HepG2 (cell line): Measurements from ENCODE around the gene MYH16. TPM values are rescaled to one million over a fixed set of nuclear protein-coding genes. Genes with fewer than 3 reads are reported as not detected.

Source experiments
- ATAC-seq: fragments of 200-7000 bp; cut with Tn5 transposase; 3 replicates; pipeline ENCODE4 v1.9.1; 2020; ENCODE audit warnings: mild to moderate bottlenecking, moderate library complexity
- BruUV-seq: library from RNA; stranded (reverse); fragments of 400-500 nt; replicated peaks from 2 replicates; lab custom pipeline; 2021; lab: Mats Ljungman, UMichigan
- CTCF ChIA-PET: fragments of 300-600 bp; formaldehyde crosslinking; extraction: SDS; loops from one replicate; lab custom pipeline; 2021; ENCODE audit warnings: low total read pairs, inconsistent platforms, low intra/inter-chr PET ratio; lab: Yijun Ruan, JAX
- POLR2A ChIA-PET: fragments of 350-600 bp; sonication (Branson Sonifier 250); formaldehyde crosslinking; loops from one replicate; lab custom pipeline; 2020; ENCODE audit warnings: antibody characterized with exemption, inconsistent platforms; lab: Yijun Ruan, JAX
- DNase-seq: peaks from one replicate; pipeline ENCODE4 v3.0.0-alpha.2; 2015; ENCODE audit warnings: low spot score
- FAIRE-seq: peaks from 3 replicates; lab custom pipeline; 2011; peaks lifted over from hg19 to GRCh38; lab: Jason Lieb, UNC
- H2AFZ ChIP-seq: one replicate; pipeline ENCODE4 v1.6.1; 2011; ENCODE audit warnings: low read length, inconsistent platforms
- H3K27ac ChIP-seq: fragments of 300-600 bp; 3 replicates; pipeline ENCODE4 v1.8.0; 2011; ENCODE audit warnings: mixed run types, mild to moderate bottlenecking, mixed read lengths, low read length, inconsistent platforms; ENCODE audit not compliant: insufficient read depth; ENCODE audit errors: extremely low read length
- H3K27me3 ChIP-seq, 2 experiments: fragments of 200-600 bp in 1 of 2; 2 replicates in 1 of 2; 3 replicates in 1 of 2; pipeline versions ENCODE4 v1.6.0 to v1.8.0; 2011; ENCODE audit warnings: low read length in 2 of 2, mild to moderate bottlenecking in 2 of 2, moderate library complexity in 2 of 2, inconsistent platforms in 1 of 2; ENCODE audit not compliant: insufficient read depth in 2 of 2, control insufficient read depth in 1 of 2
- H3K36me3 ChIP-seq, 2 experiments: fragments of 200-600 bp in 1 of 2; replicated peaks in 1 of 2; 2 replicates in 1 of 2; 3 replicates in 1 of 2; pipeline versions ENCODE4 v1.5.1 to v1.8.0; 2011; ENCODE audit warnings: low read length in 2 of 2, inconsistent platforms in 1 of 2; ENCODE audit not compliant: insufficient read depth in 2 of 2, control insufficient read depth in 1 of 2
- H3K4me1 ChIP-seq: 2 replicates; pipeline ENCODE4 v1.5.1; 2012; ENCODE audit warnings: low read length, inconsistent platforms; ENCODE audit not compliant: insufficient read depth
- H3K4me2 ChIP-seq: 2 replicates; pipeline ENCODE4 v1.6.0; 2011; ENCODE audit warnings: low read depth, low read length, inconsistent platforms
- H3K4me3 ChIP-seq, 3 experiments: fragments of 200-600 bp in 1 of 3; sonication (generic), shearing (Covaris generic) in 1 of 3; replicated peaks in 1 of 3; 2 replicates each; pipeline ENCODE4 v1.5.1; 2011 to 2016; ENCODE audit warnings: low read length in 3 of 3, inconsistent platforms in 2 of 3, low read depth in 2 of 3, mild to moderate bottlenecking in 2 of 3, control low read depth in 1 of 3, mixed read lengths in 1 of 3; ENCODE audit not compliant: insufficient read depth in 1 of 3
- H3K79me2 ChIP-seq: one replicate; pipeline ENCODE4 v1.6.1; 2011; ENCODE audit warnings: low read length, inconsistent platforms; ENCODE audit not compliant: insufficient read depth
- H3K9ac ChIP-seq: 2 replicates; pipeline ENCODE4 v1.6.0; 2011; ENCODE audit warnings: mild to moderate bottlenecking, low read depth, low read length, inconsistent platforms; ENCODE audit not compliant: insufficient read depth
- H3K9me3 ChIP-seq: 2 replicates; pipeline ENCODE4 v1.5.1; 2012; ENCODE audit warnings: mild to moderate bottlenecking, low read length
- H4K20me1 ChIP-seq: 2 replicates; pipeline ENCODE4 v1.6.0; 2011; ENCODE audit warnings: inconsistent platforms, mild to moderate bottlenecking, low read length, moderate library complexity; ENCODE audit not compliant: insufficient read depth
- ISL2 ChIP-seq: sonication (generic); formaldehyde crosslinking; IDR thresholded peaks from 2 replicates; pipeline ENCODE4 v1.5.0; 2020; ENCODE audit warnings: missing genetic modification reagents
- NR1H2 ChIP-seq: sonication (generic); formaldehyde crosslinking; IDR thresholded peaks from 2 replicates; pipeline ENCODE4 v1.8.1; 2022; ENCODE audit warnings: low read depth, missing genetic modification reagents, borderline replicate concordance
- PHF8 ChIP-seq: sonication (generic); formaldehyde crosslinking; IDR thresholded peaks from 2 replicates; pipeline ENCODE4 v1.5.0; 2020; ENCODE audit warnings: missing genetic modification reagents
- SRSF1 ChIP-seq: fragments of 200-400 bp; formaldehyde crosslinking; optimal IDR thresholded peaks from 2 replicates; pipeline ENCODE3; 2017; ENCODE audit warnings: mild to moderate bottlenecking, low read depth, low read length, moderate library complexity
- STAG1 ChIP-seq: sonication (generic); formaldehyde crosslinking; IDR thresholded peaks from 2 replicates; pipeline ENCODE4 v1.4.0; 2020; ENCODE audit warnings: missing genetic modification reagents
- ZFP62 ChIP-seq: sonication (generic); formaldehyde crosslinking; IDR thresholded peaks from 2 replicates; pipeline ENCODE4 v1.4.0; 2020; ENCODE audit warnings: missing genetic modification reagents
- ZMYM3 ChIP-seq: sonication (generic); formaldehyde crosslinking; IDR thresholded peaks from 2 replicates; pipeline ENCODE4 v1.5.1; 2020; ENCODE audit warnings: mild to moderate bottlenecking, missing genetic modification reagents
- ZNF572 ChIP-seq: sonication (generic); formaldehyde crosslinking; IDR thresholded peaks from 2 replicates; pipeline ENCODE4 v1.5.1; 2020; ENCODE audit warnings: mild to moderate bottlenecking, missing genetic modification reagents
- ZNF629 ChIP-seq: sonication (generic); formaldehyde crosslinking; conservative IDR thresholded peaks from 2 replicates; pipeline ENCODE4 v1.5.0; 2020; ENCODE audit warnings: missing genetic modification reagents
- ZNF790 ChIP-seq: sonication (generic); formaldehyde crosslinking; IDR thresholded peaks from 2 replicates; pipeline ENCODE4 v1.8.0; 2022; ENCODE audit warnings: missing genetic modification reagents, mild to moderate bottlenecking, borderline replicate concordance
- WGBS: methylation state at CpG from one replicate; pipeline ENCODE4 v1.1.6; 2017; ENCODE audit warnings: low lambda C conversion rate; 5-methylcytosine and 5-hydroxymethylcytosine counted together
- in situ Hi-C: cut with HindIII; loops from 2 replicates; pipeline ENCODE4 v1.10.0; 2017; ENCODE audit warnings: low pct_unique_long_range_greater_than_20kb; ENCODE audit not compliant: extremely low pct_ligation_motif_present
- intact Hi-C: fragments of 100-400 bp; cut with micrococcal nuclease; formaldehyde crosslinking; loops from one replicate; pipeline ENCODE4 v1.10.0; 2022; ENCODE audit not compliant: unreplicated experiment
- polyA plus RNA-seq, 8 experiments: library from polyadenylated mRNA; depleted of rRNA in 3 of 8; stranded (reverse) in 7 of 8; unstranded in 1 of 8; fragments of >200 nt; fragmentation: Illumina TruSeq in 4 of 8; extraction: Trizol in 4 of 8; gene quantifications; 2 replicates each; pipeline versions ENCODE4 v1.2.1 to v1.2.3, GENCODE V29; 2011 to 2016; ENCODE audit warnings: low read depth in 4 of 8, missing spikeins in 1 of 8, mixed read lengths in 1 of 8; ENCODE audit not compliant: insufficient read depth in 1 of 8
- total RNA-seq, 5 experiments: library from RNA; depleted of rRNA; stranded (reverse); fragments of >200 nt; fragmentation: Illumina TruSeq; extraction: Trizol; gene quantifications; 2 replicates each; pipeline ENCODE4 v1.2.3, GENCODE V29; 2016; ENCODE audit warnings: low read depth in 1 of 5
- TF ChIP-seq, protein P1 (sequence below): sonication (generic); formaldehyde crosslinking; conservative IDR thresholded peaks from 2 replicates; pipeline ENCODE4 v1.4.0; 2020; ENCODE audit warnings: missing genetic modification reagents
- TF ChIP-seq, protein P2 (sequence below), 2 experiments: sonication (generic) in 1 of 2; formaldehyde crosslinking in 1 of 2; IDR thresholded peaks; 2 replicates each; pipeline versions ENCODE4 v1.4.0 to v1.6.1; 2016 to 2020; ENCODE audit warnings: borderline replicate concordance in 1 of 2, low read depth in 1 of 2, mild to moderate bottlenecking in 1 of 2, missing genetic modification reagents in 1 of 2

MYH16 gene
- total and polyA plus RNA-seq, 2 of the 13 experiments (the other 11 are each of a cell fraction or from before 2014, with no cell fraction given) = 0.05 to 0.15 TPM

DNA sequence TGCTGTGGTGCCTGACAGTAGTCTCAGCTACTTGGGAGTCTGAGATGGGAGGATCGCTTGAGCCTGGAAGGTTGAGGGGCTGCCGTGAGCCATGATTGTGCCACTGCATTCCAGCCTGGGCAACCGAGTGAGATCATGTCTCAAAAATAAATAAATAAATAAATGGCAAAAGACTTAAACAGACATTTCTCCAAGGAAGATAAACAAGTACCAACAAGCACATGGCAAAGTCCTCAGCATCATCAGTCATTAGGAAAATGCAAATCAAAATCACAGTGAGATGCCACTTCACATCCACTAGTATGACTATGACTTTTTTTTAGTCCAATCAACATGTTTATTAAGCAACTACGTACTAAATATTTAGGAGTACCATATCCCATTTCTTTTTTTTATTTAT lies 43.4 kb upstream of the MYH16 start:
- Histone ChIP-seq H3K27me3 (no peaks in the 10 kb centered on the region), H3K79me2 (no peaks in the 10 kb centered on the region), H3K4me2 (no peak overlapping the region), H3K9ac (no peak overlapping the region), H3K36me3 (no peaks in the 10 kb centered on the region), H3K27ac (no peak overlapping the region), H4K20me1 (no peaks in the 10 kb centered on the region), H3K4me3 (no peak overlapping the region), H3K9me3 (no peaks in the 10 kb centered on the region), H3K4me1 (peaks cover 32% of the 10 kb centered on the region), H2AFZ (no peak overlapping the region)
- ATAC-seq (no peak), DNase-seq (no peak), FAIRE-seq (no peak)
- 67% methylated on average over 4 of the region's 4 CpGs for WGBS
- ChIA-PET CTCF (no interaction called here), POLR2A (no interaction called here)
- intact Hi-C loops = no loop called here
- no TSS peak for BruUV-seq
- TF ChIP-seq ZNF790 (no peak), STAG1 (CRISPR knock-in tag) (no peak), SRSF1 (no peak)
- TF ChIP-seq, protein P1, sequence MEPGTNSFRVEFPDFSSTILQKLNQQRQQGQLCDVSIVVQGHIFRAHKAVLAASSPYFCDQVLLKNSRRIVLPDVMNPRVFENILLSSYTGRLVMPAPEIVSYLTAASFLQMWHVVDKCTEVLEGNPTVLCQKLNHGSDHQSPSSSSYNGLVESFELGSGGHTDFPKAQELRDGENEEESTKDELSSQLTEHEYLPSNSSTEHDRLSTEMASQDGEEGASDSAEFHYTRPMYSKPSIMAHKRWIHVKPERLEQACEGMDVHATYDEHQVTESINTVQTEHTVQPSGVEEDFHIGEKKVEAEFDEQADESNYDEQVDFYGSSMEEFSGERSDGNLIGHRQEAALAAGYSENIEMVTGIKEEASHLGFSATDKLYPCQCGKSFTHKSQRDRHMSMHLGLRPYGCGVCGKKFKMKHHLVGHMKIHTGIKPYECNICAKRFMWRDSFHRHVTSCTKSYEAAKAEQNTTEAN (CRISPR knock-in tag) = no peak
- in situ Hi-C loops = loop anchor here (5.0 kb wide), 1 partner anchor 187 kb away; no protein-coding TSS in a partner anchor

DNA sequence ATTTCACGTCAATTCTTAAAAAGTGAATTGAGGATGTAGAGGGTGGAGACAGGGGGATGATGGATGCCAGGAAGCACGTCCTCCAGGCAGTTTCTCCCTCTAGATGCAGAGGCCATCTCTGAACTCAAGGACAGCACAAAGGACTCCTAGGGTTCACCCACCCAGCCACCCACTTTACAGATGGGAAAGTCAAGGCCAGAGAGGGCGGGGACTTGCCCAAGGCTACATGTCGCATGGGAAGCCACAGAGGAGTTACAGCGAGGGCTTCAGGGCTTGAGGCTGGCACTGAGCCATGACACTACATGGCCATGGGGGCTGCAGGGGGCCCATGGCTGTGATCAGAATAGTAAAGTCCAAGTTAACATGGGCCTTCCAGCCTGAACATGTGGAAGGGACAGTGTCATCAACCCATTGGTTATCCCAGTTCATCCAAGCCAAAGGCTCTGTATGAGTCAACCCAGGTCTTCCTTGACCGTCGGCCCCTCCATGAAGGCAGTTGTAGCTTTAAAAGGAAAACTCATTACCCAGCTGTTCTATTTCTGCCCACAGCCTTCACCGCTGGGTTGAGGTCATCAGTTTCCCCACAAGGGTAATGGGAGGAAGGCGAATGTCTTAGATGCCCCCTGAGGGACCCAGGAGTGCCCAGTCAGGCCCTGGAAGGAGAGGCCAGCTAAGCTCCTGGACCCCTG lies 40.4 kb upstream of the MYH16 start:
- ChIA-PET POLR2A (interaction anchor here (1.3 kb wide), 1 partner anchor 24 kb away, joined by 4 read pairs; the partner anchor contains the start of gene KPNA7), CTCF (no interaction called here)
- ATAC-seq (no peak), DNase-seq (no peak), FAIRE-seq (no peak)
- BruUV-seq = no TSS peak
- no peaks in the 10 kb centered on the region for H3K27me3 ChIP-seq
- TF ChIP-seq ZMYM3 (CRISPR knock-in tag) (0 out of 2 replicates have a peak, but pooled peaks have one; percentile 47), ISL2 (CRISPR knock-in tag) (no peak), ZNF572 (CRISPR knock-in tag) (no peak), ZFP62 (CRISPR knock-in tag) (no peak), PHF8 (CRISPR knock-in tag) (no peak), ZNF629 (CRISPR knock-in tag) (peak; percentile 85), NR1H2 (no peak)
- TF ChIP-seq, protein P2, sequence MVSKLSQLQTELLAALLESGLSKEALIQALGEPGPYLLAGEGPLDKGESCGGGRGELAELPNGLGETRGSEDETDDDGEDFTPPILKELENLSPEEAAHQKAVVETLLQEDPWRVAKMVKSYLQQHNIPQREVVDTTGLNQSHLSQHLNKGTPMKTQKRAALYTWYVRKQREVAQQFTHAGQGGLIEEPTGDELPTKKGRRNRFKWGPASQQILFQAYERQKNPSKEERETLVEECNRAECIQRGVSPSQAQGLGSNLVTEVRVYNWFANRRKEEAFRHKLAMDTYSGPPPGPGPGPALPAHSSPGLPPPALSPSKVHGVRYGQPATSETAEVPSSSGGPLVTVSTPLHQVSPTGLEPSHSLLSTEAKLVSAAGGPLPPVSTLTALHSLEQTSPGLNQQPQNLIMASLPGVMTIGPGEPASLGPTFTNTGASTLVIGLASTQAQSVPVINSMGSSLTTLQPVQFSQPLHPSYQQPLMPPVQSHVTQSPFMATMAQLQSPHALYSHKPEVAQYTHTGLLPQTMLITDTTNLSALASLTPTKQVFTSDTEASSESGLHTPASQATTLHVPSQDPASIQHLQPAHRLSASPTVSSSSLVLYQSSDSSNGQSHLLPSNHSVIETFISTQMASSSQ (IDR thresholded peaks at IDR 0.05; ENCODE audit: low read depth) = no peak
- TF ChIP-seq, protein P2 (CRISPR knock-in tag; IDR thresholded peaks at IDR 0.05; ENCODE audit: borderline replicate concordance) = no peak
- H3K27ac ChIP-seq = no peak overlapping the region
- no peak overlapping the region for H3K4me2 ChIP-seq
- intact Hi-C loops = no loop called here
- no peaks in the 10 kb centered on the region for H3K79me2 ChIP-seq
- WGBS = 58% methylated on average over 7 of the region's 9 CpGs
- H3K36me3 ChIP-seq = no peaks in the 10 kb centered on the region
- in situ Hi-C loops = no loop called here
- H4K20me1 ChIP-seq = no peaks in the 10 kb centered on the region
- no peak overlapping the region for H3K4me3 ChIP-seq
- peaks cover 13% of the 10 kb centered on the region for H3K4me1 ChIP-seq
- no peaks in the 10 kb centered on the region for H3K9me3 ChIP-seq
- no peak overlapping the region for H3K9ac ChIP-seq
- H2AFZ ChIP-seq = no peak overlapping the region
